Right renal pelvis (tissue), 4 donors: Measurements from ENCODE around the gene TRAF3IP3. TPM values are rescaled to one million over a fixed set of nuclear protein-coding genes. Genes with fewer than 3 reads are reported as not detected.
"Not testable (repeated sequence)": the region's sequence is repeated elsewhere in the genome, so short reads cannot be mapped to it uniquely, and the experiment has no call there.

Source experiments
- DNase-seq, 4 donors: peaks; one replicate each; pipeline ENCODE4 v3.0.0-alpha.2; 2013; ENCODE audit warnings: low read depth in 4 of 4, low spot score in 3 of 4, missing footprints in 1 of 4
- polyA plus RNA-seq, 4 donors: library from polyadenylated mRNA; unstranded; fragments of 120-200 nt; gene quantifications; one replicate each; pipeline ENCODE4 v1.2.1, GENCODE V29; 2013; ENCODE audit not compliant: insufficient read length in 4 of 4

TRAF3IP3 gene
- polyA plus RNA-seq, 4 donors = 1.2 to 2.0 (median 1.7) TPM

DNA sequence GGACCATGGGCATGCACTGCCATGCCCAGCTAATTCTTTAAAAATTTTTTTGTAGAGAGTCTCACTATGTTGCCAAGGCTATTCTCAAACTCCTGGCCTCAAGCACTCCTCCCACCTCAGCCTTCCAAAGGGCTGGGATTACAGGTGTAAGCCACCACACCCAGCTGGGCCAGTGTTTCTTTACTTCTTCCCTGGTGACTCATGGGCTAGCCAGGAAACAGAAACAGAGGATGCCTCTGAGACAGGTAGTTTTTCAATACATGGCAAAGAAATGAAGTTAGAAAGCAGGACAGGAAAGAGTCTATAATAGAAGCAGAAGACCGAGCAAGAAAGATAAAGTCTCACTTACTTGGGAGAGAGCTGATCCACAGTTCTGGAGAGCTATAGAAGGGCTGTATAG lies 36.1 kb downstream of the TRAF3IP3 start:
- DNase-seq = no peak

DNA sequence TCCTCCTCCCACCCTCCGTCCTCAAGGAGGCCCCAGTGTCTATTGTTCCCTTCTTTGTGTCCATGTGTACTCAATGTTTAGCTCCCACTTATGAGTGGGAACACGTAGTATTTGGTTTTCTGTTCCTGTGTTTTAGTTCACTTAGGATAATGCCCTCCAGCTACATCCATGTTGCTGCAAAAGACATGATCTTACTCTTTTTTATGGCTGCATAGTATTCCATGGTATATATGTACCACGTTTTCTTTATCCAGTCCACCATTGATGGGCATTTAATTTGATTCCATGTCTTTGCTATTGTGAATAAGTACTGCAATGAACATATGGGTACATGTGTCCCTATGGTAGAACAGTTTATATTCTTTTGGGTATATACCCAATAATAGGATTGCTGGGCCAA lies 37.9 kb downstream of the TRAF3IP3 start:
- DNase-seq = not testable (repeated sequence)

DNA sequence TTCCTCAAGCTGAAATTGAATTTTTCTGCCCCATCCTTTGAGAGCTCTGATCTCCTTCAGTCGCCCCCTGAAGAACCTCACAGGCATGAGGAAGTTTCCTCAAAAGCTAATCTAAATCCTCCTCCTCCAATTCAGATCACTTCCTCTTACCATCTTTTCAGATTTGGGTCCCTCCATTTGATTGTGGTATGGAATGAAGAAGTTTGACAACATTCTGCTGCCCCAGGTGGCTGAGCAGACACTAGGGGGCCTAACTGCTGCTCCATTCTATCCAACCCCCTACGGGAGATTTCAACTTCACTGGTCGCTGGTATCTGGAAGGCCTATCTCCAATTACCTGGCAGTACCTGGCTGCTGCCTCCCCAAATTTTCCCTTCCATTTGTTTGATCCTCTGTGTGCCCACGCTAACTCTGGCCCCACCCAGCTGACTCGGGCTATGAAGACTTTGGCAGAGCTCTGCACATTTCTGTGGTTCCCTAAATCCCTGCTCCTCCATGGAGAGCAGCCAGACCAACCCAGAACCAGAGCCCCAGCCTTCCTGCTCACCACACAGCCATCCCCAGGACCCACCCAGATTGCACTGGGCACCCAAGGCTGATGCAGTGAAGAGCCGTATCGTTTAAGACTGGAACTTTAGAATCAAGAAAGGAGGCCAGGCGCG lies 42.3 kb downstream of the TRAF3IP3 start:
- DNase-seq = no peak

DNA sequence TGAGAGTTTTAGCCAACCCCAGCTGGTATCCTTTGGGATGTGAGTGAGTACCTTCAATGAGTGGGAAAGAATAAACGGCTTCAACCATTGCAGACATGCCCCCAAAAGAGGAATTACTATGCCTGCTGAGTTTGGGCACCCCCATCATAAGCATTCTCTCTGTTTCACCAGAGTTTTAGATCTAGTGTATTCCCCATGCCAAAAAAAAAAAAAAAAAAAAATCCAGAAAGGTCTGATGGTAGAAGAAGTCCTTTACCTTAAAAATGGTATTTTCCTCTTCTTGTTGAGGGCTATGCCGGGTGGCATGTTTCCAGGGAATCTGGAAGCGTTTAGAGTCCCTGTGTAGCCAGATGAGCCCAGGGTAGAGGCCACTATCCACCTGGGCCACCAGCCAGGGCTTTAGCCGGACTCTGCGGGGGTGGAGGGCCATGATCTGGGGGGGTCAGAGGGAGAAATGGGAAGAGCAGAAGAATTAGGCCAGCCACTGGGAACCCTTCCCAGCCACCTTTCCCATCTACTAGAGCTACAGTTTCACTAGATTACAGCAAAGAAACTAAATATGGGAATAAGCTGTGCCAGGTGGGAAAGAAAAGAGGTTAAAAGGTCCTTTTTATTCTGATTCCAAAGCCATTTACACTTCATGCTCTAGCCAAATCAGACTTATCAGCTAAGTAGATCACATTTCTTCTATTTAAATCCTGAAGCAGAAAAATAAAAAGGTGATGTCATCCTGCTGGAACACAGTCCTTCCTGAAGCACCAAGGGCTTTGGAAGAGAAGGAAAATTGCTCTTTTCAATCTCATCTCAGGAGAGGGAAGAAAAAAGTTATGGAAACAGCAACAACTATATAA lies 45.4 kb downstream of the TRAF3IP3 start:
- no peak for DNase-seq

- DNase-seq = no peak
Observed at GRCh38 chr1:209802117-209802779, 46.4 kb downstream of the TRAF3IP3 start.

DNA sequence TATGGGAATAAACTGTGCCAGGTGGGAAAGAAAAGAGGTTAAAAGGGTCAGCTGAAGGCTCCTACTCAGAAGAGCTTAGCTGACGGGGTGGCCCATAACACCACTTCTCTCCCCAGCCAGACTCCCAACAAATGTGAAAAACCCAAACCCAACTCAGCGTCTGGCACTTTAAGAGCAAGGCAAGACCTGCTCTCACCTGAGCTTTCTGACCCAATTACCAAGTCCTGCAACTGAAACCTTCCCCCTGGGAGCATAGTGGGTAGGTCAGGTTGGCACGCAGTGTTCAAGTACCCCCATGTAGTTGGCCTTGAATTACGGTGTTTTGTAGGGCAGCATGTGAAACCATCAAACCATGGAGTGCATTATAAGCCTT lies 46.9 kb downstream of the TRAF3IP3 start:
- DNase-seq = no peak

GRCh38 chr1:209803568-209803967 lies 47.7 kb downstream of the TRAF3IP3 start:
- DNase-seq = no peak

DNA sequence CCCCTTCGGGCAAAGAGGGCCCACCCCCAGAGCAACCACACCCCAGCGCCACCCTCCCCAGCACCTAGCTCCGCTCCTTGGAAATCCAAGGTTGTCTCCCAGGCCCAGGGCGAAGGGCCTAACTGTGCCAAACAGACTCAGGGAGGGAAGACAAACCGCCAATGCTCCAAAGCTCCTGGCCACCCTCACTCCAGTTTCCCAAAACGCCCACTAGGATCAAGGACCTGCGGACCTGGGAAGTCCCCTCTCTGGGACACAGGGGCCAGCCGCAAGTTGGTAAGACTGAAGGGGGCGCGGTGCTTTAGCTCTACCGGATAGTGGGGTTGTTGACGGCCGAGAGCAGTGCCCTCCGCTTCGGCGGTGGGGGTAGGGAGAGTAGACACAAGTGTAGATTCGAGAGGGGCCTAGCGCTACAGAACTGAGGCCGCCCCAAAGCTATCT lies 49.5 kb downstream of the TRAF3IP3 start:
- no peak for DNase-seq

DNA sequence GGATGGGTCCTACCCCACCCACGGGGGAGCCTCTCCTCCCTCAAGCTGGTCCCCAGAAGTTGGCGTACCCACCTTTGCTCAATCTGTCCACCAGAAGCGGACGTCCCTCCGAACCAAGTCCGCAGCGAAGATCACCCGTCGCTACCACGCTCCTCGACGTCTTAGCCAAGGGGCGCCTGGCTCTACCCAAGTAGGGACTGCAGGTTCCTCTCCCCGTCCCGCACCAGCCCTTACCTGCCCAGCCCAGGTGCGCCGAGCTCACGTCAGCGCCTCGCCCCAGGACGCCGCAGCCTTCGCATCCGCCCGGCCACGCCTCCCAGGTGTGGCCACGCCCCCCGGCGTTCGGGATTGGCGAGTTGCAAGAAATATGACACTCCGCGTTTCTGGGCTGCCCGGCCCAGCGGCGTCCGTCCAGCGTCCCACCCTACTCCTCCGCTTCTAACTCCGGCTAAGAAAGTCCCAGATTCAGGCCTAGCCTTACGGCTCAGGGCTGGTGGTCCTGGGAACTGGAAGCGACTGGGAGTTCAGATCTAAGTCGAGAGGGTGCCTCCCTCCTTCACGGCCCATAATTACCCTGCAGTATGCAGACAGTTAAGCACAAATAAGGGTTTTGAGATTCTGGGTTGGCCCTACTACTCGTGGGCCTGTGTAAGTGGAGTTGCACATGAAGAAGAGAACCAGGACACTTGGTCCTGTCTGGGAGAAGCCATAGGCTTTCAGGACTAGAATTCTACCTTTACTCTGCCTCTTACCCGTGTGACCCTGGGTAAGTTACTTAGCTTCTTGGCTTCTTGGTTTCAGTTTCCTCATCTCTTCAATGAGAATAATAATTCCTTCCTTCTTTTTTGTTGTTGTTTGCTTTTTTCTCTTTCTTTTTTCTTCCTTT lies 50.3 kb downstream of the TRAF3IP3 start, which contains the start of gene IRF6:
Gene IRF6, minus strand, starts transcription at position 268 of the 886 bp plus-strand sequence. CDS start 4,729 bp downstream, outside the sequence.
- DNase-seq = peak; percentile 67 to 76 (median 75)

GRCh38 chr1:209807509-209807908 lies 51.7 kb downstream of the TRAF3IP3 start:
- no peak for DNase-seq

DNA sequence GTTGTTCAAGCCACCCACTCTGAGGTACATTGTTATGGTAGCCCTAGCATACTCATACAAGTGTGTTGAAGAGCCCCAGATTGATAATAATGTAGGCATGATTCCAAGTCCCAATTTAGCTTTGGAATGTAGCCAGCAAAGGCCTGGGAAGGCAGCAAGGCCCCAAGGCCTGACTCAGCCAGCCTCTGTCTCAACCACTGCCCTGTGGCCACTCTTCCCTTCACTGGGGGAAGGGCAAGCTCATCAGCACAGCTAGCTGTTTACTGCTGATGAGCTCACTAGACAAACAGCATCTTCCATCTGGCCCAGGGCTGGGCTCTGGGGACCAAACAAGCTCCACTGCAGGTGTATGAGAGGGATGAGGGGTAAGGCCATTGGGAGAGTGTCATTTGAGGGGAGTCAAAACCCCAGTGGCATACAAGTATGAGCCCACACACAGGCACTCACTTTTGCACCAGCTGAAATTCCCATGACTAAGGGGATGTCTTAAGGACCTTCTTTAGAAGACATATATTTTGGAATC lies 52.3 kb downstream of the TRAF3IP3 start:
- no peak for DNase-seq

GRCh38 chr1:209809611-209810010 lies 53.8 kb downstream of the TRAF3IP3 start:
- no peak for DNase-seq

DNA sequence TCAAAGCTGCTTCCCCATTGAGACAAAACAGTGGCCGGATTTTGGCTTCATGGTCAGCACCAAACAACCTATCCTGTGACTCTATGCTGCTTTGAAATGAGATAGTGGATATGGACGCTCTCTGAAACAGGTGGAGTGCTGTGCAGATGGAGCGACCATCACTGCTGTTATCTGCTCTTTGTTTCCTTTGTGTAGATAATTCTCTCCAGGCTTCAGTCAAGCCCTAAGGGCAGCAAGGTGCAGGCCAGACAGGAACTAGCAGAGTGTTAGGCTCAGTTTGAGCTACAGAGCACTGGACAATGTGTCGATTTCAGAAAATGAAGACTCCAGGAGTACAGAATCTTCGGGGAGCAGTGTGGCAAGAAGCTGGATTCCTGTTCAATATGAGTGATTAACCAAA lies 54.9 kb downstream of the TRAF3IP3 start:
- no peak for DNase-seq

- DNase-seq = no peak
Observed at GRCh38 chr1:209813902-209814301, 58.0 kb downstream of the TRAF3IP3 start.

DNA sequence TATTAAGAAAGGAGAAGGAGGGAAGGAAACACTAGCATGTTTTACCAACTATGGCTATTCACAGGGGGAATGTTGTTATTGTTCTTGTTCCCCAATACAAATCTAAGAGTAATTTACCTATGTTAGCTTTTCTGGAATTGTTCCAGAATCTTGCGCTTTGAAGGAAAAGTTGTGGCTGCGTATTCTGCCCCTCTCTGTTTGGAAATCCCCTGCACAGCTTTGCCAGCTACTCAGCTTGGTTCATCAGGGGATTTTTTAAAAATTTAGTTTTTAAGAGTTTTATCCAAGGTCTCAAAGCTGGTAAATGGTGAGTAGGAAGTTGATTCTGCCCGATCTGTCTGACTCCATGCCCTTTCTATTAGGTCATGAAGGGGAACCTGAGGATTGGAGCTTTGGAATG lies 59.6 kb downstream of the TRAF3IP3 start:
- DNase-seq = no peak

GRCh38 chr1:209815931-209816341 lies 60.1 kb downstream of the TRAF3IP3 start:
- no peak for DNase-seq

DNA sequence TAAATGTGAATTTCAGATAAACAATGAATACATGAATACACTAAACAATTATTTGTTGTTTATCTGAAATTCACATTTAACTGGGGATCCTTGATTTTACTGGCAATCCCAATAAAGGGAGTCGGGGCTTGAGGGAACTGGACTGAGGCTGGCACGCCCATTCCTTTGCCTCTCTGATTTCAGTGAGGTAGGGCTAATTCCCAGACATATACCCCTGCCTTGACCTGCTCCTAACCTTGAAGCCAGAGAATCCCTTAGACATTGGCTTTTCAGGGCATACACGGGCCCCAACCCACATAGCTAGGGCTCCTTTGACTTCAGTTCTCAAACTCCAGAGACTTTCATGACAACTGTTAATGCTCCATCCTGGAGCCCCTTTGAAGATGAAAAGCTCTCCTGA lies 61.1 kb downstream of the TRAF3IP3 start:
- no peak for DNase-seq

DNA sequence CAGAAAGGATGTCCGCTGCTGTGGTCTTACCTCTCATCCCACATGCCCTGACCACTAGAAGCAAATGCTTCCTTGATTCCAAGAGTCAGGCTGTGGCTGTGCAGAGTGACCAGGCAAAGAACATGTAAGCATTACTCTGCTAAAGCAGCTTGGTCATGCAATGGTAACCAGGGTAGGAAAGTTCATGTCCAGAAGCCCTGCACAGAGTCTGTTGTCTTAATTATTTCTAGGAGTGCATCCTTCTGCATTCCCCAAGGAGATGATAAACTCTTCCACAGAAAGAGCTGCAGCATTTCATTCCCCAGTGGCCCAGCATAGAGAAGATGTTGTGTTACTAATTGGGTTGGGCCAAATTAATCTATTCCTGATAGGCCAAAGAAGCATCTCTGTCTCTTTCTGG lies 61.8 kb downstream of the TRAF3IP3 start:
- DNase-seq = no peak

GRCh38 chr1:209819058-209819457 lies 63.2 kb downstream of the TRAF3IP3 start:
- no peak for DNase-seq

DNA sequence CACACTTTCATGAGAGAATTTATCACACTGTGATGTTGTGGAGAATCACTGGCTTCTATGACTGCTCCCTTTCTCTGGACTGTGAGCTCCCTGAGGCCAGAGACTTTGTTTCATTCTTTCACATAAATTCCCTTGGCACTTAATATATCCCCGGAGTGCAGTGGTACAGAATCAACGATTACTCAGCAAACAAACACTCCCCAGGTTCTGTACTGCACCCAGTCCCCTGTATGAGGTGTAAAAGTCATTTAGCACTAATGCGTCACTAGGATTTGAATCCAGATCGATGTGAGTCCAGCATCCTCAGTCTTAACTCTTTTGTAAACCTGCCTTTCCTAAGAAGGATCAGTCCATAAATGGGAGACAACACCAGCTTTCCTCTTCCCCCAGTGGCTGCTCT lies 65.1 kb downstream of the TRAF3IP3 start:
- no peak for DNase-seq
